Measurements from ENCODE around the gene ELAVL3.
"Not testable (repeated sequence)": the region's sequence is repeated elsewhere in the genome, so short reads cannot be mapped to it uniquely, and the experiment has no call there.

The ELAVL3 gene

DNA sequence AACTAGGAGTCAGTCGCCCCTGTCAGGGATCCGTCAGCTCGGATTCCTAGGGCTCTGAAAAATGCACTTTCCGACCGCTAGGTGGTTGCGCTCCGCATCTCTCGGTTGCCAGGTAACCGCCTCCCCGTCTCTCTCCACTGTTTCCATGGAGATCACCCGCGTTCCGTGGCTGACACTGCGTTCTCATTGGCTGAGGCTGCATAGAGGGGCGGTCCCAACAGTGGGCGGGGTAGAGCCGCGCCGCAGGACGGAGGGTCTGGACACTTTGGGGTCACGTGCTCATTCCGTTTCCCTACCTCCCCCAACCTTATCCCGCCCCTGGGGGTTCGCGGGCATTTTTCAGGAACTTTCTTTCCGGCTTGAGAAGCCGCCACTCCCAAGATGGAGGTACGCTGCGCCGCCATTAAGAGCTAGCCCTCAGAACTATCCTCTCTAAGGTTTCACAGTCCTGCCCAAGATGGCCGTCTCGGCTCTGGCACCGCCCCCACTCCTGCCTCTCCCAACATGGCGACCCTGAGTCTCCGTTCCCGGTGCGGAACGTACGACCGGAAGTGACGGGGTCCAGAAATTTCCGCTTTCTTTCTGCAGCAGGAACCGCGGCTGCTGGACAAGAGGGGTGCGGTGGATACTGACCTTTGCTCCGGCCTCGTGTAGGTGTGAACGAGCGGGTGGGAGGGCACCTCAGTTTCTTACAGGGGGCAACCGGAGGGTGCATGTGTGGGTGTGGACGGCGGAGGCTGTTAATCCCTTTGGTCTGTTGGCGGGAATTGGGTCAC lies 45.6 kb downstream of the ELAVL3 start, which contains the start of the genes ODAD3 and PRKCSH:
TSS of gene ODAD3 (minus strand) at position 65 of the 776 bp plus-strand sequence. CDS start 105 bp downstream, outside the sequence.
TSS of gene PRKCSH (plus strand) at position 579 of the 776 bp plus-strand sequence. CDS start 483 bp downstream, outside the sequence.
- peak; percentile 100 for DNase-seq

DNA sequence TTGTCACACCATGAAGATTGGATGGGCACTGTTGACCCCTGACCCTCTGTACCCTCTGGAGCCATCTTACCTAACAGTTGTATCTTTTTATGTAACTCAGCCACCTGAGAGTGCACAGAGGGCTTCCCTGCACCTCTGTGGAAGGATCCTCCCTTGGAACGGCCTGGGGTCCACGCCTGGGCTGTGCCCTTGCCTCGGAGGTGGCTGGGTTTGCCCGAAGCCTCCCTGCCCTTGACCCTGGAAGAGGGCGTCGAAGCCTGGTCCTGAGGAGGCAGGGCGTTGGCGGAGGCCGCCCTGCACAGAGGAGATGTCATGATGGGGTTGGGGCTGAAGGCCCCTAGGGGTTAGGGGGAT lies 46.2 kb downstream of the ELAVL3 start:
- DNase-seq: no peak

DNA sequence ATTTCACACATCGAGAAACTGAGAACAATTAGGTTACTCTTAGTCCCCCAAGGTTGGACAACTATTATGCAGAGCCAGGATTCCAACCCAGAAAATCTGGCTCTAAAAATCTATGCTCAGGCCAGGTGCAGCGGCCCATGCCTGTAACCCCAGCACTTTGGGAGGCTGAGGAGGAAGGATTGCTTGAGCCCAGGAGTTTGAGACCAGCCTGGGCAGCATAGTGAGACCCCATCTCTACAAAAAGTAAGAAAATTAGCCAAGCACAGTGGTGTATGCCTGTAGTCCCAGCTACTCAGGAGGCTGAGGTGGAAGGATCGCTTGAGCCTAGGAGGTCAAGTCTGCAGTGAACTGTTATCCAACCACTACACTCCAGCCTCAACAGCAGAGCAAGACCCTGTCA lies 47.3 kb downstream of the ELAVL3 start:
- not testable (repeated sequence) for DNase-seq

- no peak for DNase-seq
These were observed 54.2 kb downstream of the ELAVL3 start for GRCh38 chr19:11426656-11427055.

- no peak for DNase-seq
These were observed 55.0 kb downstream of the ELAVL3 start for GRCh38 chr19:11425719-11426457.

GRCh38 chr19:11423791-11424181 lies 57.1 kb downstream of the ELAVL3 start:
- no peak for DNase-seq

DNA sequence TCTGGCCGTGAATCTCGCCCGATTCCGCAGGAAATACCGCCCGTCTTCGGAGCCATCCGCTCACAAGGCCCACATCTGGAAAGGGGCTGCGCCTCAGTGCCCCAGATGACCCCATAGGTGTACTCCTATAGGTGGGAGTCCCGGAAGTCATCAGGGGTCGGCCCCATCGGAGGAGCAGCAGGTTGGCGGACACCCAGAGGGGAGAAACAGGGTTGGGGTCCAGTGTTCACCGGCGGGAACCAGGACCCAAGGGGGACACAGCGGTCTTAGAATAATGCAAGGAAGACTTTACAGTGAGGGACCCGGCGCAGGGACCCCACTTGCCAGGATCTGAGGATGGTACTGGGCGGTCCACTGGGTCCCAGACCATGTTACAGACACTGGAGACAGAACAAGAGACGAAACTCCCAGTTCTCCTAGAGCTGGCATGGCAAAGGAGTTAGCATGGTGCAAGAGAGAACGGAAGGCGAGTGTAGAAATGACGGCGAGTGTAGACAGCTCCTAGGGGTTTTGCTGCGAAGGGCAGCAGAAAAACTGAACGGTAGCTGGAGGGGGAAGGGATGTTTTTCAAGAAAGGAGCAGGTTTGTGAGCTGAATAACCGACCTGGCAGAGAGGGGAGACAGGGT lies 57.6 kb downstream of the ELAVL3 start:
- DNase-seq: no peak

- DNase-seq: peak; percentile 57
These were observed 58.4 kb downstream of the ELAVL3 start for GRCh38 chr19:11422163-11423065.

DNA sequence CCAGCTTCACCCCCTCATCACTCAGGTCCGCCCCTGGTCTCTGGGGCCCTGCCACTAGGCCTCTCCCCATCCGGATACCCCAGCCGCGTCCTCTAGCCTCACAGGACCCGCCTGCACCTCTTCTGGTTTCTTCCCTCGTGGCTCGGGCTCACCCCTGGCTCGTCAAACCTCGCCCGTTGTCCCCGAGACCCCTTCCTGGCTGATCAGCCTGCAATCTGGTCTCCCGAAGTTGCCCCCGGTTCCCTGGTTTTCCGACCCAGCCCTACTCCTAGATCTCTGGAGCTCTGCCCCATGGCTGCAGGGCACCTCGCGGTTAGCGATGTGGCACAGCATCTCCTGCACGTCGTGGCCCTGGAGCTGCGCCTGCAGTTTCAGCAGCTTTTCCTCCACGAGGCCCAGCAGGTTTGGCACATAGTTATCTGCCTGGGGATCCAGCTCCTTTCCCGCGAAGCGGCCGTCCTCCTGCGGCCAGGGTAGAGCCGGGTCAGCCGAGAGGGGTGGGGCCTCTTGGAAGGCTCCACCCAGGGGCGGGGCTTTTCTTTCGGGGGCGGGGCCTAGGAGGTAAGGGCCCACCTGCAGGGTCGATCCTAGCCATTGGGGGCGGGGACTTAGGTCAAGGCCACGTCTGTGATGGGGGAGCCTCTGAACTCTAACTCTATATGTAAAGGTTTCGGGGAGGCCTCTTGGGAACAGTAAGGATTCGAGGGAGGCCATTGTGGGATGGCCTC lies 59.3 kb downstream of the ELAVL3 start:
- no peak for DNase-seq

GRCh38 chr19:11420429-11421370 lies 60.1 kb downstream of the ELAVL3 start:
- DNase-seq: peak; percentile 17

DNA sequence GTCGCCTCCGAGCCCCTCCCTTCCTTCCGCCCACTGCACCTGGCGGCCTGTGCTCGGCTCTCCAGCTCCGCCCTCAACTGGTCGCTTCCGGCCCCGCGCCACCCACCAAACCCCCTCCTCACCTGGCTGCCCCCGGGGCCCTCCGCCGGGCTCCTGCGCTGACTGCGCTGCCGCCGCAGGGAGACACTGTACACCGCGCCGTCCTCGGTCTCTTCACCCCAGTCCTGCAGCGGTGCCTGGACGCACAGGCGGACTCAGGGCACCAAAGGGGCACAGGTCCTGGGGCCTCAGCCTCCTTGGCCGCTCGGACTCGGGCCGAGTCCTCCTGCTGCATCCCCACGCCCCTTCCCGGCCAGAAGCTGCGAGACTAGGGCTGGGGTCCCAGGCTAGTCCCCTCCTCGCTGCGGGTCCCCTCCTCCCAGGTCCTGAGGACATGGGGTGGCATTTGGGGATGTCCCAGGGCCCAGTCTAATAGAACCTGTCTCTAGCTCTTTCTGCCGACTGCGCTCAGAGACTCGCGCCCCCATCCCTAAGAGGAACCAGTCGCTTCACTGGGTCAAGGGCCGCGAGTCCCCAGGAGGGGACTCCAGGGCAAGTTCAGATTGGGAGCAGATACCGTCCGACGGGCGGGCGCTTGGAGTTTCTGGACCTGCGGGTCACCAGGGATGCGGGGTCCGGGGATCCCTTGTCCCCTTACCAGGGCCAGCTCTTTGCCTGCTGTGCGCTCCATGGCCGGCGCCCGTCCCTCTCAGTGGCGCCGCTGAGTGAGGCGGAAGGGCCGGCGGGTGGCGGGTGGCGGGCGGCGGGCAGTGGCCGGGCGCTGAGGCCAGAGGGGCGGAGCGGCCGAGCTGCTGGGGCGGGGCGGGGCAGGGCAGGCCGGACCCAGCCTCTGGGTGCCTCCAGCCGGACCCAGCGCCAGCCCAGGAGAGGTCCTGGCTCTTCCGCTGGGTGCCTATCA lies 62.0 kb downstream of the ELAVL3 start, which contains the start of gene RGL3:
TSS of gene RGL3 (minus strand) at position 766 of the 958 bp plus-strand sequence. CDS start at position 730, 36 bp downstream.
- no peak for DNase-seq

GRCh38 chr19:11418094-11418548 lies 62.7 kb downstream of the ELAVL3 start:
- no peak for DNase-seq

DNA sequence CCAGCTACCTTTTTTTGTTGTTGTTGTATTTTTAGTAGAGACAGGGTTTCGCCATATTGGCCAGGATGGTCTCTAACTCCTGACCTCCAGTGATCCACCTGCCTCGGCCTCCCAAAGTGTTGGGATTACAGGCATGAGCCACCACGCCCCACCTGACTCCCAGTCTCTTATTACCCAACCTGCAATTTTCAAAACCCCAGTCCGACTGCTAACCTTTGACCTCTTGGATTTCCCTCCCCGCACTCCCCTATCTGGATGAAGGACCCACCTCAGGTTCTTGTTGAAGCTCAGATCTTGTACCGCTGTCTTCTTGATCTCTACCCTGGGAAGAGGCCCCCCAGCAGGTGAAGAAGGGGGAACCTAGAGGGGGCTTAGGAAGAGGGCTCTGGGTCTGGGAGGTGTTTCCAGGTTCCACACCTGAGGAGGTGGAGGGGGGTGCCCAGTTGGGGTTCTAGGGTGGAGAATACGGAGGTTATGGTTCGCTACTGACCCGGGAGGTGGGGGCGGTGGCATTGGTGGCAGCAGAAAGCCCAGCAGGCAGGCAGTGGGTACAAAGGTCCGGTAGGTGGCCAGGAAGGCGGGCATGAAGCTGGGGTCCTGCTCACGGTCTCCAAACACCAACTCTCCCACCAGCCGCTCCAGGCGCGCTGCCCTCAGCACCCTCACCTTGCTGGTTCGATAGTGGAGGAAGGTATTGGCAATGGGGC lies 64.3 kb downstream of the ELAVL3 start:
- DNase-seq: no peak

DNA sequence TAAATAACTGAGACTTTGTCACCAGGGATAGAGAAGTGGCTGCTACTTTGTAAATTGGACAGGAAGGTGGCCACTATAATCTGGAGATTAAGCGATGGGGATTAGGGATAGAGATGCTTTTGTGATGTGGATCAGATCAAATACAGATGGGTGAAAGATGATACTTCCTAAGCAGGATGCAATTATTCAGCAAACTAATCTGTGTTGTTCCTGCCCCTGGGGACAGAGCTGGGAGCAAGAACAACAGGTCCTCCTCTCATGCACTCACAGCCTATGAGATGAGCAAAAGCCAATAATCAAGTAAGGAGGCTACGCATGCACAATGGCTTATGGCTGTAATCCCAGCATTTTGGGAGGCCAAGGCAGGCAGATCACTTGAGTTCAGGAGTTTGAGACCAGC lies 66.3 kb downstream of the ELAVL3 start:
- peak; percentile 2 for DNase-seq

- peak; percentile 58 for DNase-seq
These were observed 70.2 kb downstream of the ELAVL3 start for GRCh38 chr19:11410682-11411081.

- DNase-seq: no peak
These were observed 72.3 kb downstream of the ELAVL3 start for GRCh38 chr19:11408591-11408990.

DNA sequence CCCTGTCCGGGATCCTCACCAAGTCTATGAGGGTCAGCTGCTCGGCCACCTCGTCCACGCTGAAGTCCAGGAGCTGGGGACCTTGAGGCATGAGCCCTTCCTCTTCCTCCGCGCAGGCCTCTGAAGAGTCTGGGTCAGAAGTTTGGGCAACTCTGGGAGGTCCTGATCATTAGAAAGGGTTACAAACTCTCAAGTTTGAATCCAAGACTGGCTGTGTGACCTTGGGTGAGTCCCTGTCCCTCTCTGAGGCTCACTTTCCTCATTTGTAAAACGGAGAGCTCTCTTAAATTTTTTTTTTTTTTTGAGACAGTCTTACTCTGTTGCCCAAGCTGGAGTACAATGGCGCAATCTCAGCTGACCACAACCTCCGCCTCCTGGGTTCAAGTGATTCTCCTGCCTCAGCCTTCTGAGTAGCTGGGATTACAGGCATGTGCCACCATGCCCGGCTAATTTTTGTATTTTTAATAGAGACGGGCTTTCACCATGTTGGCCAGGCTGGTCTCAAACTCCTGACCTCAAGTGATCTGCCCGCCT lies 74.1 kb downstream of the ELAVL3 start:
- DNase-seq: not testable (repeated sequence)

Measured in fibroblast of skin of right biceps (primary cell).